Activated CD8-positive, alpha-beta memory T cell treated with anti-CD3 and anti-CD28 coated beads for 4 hours (primary cell): Measurements from ENCODE around the gene TPM4.
"Not testable (repeated sequence)": the region's sequence is repeated elsewhere in the genome, so short reads cannot be mapped to it uniquely, and the experiment has no call there.

Experiments used
- DNase-seq, 2 donors: peaks; one replicate each; pipeline ENCODE4 v3.0.0-alpha.2; 2020; ENCODE audit warnings: low read depth in 2 of 2

Gene TPM4

DNA sequence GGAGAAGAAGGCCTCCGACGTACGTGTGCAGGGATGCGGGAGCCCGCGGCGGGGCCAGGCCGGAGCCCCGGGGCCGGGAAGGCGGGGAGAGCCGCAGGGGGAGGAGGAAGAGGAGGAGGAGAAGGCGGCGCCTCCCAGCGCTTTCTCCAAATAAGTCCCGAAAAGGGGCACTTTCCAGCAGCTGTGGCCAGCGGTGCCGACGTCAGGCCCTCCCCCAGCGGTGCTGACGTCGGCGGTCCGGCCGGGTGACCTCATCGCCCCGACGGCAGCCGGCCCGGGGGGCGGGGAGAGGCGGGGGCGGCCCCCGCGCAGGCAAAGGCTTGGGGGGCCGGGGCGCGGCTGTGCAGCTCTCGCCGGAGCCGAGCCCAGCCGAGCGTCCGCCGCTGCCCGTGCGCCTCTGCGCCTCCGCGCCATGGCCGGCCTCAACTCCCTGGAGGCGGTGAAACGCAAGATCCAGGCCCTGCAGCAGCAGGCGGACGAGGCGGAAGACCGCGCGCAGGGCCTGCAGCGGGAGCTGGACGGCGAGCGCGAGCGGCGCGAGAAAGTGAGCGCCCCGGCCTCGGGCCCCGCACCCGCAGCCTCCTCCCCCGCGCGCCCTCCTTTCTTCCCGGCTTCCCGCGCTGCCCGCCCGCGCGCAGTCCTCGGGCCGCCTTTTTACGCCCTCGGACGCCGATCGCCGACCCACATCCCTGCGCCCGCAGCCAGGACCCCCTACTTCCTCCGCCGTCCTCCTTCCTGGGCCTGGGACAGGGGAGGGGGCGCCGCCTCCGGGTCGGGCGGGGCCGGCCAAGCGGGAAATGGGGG lies at the start of gene TPM4:
TSS of gene TPM4 (plus strand) at position 342 of the 804 bp plus-strand sequence. CDS start at position 413, 71 bp downstream.
- DNase-seq: peak; percentile 59 to 71

DNA sequence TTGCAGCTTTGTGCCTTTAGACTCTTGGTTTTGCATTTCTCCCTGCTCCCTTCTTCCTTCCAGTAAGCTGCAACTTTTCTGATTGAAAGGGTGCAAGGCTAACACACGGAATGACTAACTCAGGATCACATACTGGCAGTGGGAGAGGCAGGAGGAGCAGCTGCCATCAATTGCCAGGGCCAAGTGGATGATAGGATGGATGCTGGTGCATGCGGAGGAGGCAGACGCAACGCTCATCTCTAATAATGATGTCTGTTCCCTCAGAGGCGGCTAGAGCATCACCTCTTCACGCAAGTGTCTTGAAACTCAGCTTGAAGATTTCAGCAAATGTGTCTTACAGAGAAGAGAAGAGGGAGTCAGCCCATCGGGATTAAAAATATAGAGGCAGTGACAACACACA lies 49.5 kb upstream of the TPM4 start:
- no peak for DNase-seq

DNA sequence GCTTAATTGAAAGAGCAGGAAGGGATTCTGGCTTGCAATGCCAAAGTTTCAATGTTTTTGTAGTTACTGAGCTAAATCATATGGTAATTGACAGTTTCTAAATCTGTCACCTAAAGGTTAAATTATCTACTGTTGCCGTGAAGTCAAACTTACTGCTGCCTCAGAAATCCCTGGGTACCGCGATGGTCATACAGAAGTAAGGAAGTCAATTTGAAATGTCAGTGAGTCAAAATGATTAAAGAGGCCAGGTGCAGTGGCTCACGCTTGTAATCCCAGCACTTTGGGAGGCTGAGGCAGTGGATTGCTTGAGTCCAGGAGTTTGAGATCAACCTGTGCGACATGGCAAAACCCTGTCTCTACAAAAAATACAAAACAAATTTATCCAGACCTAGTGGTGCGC lies 48.8 kb upstream of the TPM4 start:
- DNase-seq: no peak

DNA sequence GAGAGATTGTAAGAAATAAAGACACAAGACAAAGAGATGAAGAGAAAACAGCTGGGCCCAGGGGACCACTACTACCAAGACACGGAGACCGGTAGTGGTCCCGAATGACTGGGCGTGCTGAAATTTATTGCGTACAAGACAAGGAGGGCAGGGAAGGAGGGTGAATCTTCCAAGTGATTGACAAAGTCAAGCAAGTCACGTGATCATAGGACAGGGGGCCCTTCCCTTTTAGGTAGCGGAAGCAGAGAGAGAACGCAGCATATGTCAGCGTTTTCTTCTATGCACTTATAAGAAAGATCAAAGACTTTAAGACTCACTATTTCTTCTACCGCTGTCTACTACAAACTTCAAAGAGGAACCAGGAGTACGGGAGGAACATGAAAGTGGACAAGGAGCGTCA lies 46.1 kb upstream of the TPM4 start:
- DNase-seq: not testable (repeated sequence)

DNA sequence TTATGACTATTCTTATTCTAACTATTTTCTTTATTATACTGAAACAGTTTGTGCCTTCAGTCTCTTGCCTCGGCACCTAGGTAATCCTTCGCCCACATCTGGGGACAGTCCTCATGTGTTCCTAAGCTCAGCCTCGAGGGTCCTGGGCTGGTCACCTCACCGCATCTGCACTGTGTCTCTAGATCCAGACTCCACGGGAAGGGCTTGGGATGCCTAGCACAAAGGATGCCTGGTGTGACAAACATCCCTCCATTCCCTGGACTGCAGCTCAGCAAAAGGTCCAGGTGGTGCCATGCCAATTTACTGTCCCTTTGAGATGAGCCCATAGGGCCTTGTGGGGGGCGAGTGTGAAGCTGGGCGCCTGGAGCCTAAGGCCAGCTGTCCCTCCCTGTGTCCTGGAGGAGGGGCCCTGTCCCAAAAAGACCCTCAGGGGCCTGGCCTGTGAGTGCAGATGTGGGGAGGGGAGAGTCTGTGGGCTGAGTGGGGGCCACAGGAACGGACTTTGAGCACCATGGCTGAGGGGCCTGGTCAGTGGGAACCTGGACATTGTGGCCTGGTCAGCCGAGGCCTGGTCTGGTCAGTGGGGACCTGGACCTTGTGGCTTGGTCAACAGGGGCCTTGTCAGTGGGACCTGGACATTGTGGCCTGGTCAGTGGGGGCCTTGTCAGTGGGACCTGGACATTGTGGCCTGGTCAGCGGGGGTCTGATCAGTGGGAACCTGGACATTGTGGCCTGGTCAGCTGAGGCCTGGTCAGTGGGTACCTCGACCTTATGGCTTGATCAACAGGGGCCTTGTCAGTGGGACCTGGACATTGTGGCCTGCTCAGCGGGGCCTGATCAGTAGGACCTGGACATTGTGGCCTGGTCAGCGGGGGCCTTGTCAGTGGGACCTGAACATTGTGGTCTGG lies 45.1 kb upstream of the TPM4 start:
- no peak for DNase-seq

DNA sequence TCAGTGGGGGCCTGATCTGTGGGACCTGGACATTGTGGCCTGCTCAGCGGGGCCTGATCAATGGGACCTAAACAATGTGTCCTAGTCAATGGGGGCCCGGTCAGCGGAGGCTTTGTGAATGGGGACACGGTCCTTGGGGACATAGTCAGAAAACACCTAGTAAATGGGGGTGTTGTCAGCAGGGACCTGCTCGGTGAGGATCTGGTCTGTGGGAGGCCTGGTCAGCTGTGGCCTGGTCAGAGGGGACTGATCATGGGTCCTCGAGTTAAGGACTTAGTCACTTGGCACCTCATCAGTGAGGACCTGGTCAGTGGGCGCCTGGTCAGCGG lies 44.5 kb upstream of the TPM4 start:
- no peak for DNase-seq

DNA sequence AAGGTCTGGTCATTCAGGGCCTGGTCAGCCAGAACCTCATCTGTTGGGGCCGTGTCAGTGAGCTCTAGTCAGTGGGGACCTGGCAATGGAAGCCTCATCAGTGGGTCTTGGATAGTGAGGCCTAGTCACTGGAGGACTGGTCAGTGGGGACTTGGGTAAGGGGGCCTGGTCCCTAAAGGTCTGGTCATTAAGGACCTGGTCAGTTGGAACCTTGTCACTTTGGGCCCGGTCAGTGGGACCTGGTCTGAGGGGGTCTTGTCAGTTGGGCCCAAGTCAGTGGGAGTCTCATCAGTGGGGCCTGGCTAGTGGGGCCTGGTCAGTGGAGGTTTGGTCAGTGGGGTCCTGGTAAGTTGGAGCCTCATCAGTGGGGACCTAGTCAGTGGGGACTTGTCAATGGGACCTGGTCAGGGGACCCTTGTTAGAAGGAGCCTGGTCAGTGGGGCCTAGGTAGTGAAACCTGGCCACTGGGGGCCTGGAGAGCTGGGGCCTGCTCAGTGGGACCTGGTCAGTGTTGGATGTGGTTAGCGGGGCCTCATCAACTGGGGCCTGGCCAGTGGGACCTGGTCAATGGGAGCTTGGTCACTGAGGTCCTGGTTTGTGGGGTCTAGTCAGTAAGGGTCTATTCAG lies 43.7 kb upstream of the TPM4 start:
- DNase-seq: no peak

DNA sequence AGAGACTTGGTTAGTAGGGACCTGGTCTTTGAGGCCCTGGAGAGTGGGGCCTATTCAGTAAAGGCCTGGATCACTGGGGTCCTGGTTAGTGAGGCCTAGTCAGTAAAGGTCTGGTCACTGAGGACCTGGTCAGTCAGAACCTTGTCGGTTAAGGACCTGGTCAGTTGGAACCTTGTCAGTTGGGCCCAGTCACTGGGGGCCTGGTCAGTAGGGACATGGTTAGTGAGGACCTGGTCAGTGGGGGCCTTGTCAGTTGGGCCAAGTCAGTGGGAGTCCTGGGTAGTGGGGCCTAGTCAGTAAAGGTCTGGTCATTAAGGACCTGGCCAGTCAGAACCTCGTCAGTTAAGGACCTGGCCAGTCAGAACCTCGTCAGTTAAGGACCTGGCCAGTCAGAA lies 43.2 kb upstream of the TPM4 start:
- no peak for DNase-seq

DNA sequence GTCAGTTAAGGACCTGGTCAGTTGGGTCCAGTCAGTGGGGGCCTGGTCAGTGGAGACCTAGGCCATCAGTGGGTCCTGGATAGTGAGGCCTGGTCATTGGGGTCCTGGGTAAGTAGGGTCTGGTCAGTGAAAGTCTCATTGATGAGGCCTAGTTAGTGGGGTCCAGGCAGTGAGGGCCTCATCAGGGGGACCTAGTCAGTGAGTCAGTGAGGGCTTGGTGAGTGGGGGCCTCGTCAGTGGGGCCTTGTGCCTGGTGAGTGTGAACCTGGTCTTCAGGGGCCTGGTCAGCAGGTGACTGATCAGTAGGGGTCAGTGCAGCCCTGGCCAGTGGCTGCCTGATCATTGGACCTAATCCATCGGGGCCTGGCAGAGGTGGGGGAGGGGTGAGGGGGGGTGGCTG lies 42.6 kb upstream of the TPM4 start:
- no peak for DNase-seq

DNA sequence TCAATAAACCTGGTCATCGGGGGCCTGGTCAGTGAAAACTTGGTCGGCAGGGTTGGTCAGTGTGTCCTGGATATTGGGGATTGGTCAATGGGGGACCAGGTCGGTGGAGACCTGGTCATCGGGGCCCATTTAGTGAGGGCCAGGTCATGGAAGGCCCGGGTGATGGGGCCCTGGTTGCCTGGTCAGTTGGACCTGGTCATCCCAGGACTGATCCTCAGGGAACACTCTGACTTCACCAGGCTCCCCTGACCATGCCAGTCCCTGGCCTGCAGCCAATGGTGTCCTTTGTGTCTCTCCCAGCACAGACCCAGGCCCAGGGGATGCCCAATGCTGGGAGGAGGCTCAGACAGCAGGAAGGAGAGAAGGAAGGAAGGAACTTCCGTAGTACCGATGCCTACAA lies 42.1 kb upstream of the TPM4 start:
- no peak for DNase-seq

DNA sequence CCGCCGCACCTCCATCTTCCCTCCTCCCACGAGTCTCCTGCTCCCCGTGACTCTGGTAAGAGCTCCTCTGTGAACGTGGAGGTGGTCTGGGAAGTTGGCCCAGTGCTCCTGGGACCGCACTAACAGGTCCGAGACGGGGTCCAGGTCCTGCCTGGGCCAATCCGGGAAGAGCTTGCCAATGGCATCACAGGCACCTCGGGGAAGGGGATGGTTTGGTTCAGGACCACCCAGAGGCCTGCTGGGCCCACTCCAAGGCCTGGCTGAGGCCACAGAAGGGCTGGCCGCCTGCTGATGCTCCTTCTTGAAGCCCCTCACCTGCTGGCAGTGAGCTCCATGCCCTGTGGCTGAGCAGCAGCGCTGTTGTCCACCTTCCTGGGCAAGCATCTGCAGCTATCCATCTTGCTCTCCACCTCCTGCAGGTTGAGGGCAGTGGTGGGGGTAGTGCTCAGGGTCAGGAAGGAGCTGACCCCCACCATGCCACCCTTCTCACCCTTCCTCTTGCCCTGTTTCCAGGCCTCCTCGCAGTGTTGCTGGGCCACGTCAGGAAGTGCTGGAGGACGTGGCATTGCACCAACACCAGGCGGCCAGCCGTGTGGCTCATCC lies 41.2 kb upstream of the TPM4 start:
- no peak for DNase-seq

DNA sequence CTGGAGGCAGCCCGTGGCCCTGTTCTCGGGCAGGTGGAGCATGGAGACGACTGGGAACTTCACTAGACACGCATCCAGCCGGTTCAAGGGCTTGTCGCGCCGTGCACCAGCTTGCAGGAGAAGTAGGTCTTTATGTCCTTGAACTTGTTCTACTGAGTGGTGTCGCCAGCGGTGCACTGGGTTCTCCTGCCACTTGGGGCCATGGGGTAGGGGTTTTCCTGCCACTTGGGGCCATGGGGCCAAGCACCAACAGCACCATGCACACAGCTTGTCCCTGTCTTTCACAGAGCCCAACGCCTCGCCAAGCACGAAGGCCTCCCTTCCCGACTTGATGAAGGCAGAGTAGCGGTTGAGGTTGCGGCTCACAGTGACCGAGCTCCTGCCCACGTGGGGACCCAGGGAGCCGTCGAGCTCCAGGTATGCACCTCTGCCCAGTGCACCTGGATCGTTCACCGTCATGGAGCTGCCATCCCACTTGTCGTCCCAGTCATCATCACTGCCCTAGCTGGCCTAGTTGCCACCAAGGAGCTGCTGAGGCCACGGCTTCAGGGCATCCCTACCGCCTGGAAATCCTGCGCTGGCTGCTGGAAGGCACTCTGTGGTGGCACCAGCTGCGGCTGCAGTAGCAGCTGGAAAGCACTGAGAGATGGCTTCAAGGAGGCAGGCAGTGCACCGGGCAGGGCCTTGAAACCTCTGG lies 40.5 kb upstream of the TPM4 start:
- DNase-seq: no peak

DNA sequence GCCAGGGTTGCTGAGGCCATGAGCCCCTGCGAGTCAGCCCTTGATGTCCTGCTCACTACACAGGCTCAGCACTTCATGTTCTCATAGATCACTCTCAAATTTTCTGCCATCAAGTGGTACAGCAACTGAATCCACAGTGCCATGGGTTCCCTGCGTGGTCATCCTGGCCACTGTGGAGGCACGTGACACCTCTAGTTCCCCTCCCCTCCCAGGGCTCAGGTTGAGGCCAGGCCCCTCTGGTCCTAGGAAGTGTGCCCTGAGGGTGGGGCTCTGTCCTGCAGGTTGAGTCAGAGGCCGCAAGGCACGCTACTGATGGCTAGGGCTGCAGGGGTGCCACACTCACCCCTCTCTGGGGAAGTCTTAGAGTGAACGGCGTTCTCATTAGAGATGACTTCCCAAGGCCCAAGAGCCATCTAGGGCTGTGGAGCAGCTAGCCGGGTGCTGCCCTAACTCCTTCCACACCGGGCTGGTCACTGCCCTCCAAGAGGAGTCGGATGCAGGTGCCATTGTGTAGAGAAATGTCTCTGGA lies 39.8 kb upstream of the TPM4 start:
- no peak for DNase-seq

DNA sequence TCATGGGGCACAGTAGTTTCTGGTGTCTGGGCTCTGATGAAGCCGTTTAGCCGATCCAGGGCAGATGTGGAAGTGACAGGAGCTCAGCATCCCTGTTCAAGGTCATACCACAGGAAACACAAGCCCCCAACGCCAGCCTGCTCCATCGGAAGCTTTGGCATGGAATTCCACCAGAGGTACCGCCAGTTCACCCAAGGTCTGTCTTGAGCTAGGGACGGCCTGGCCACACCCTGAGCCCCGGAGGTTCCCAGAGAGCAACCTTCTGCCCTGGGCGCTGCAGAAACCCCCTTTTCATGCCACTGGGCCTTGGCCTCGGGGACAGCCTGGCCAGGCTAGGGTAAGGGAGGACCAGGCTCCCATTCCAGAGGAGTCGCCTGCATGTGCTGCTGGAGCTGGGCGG lies 39.4 kb upstream of the TPM4 start:
- DNase-seq: no peak

DNA sequence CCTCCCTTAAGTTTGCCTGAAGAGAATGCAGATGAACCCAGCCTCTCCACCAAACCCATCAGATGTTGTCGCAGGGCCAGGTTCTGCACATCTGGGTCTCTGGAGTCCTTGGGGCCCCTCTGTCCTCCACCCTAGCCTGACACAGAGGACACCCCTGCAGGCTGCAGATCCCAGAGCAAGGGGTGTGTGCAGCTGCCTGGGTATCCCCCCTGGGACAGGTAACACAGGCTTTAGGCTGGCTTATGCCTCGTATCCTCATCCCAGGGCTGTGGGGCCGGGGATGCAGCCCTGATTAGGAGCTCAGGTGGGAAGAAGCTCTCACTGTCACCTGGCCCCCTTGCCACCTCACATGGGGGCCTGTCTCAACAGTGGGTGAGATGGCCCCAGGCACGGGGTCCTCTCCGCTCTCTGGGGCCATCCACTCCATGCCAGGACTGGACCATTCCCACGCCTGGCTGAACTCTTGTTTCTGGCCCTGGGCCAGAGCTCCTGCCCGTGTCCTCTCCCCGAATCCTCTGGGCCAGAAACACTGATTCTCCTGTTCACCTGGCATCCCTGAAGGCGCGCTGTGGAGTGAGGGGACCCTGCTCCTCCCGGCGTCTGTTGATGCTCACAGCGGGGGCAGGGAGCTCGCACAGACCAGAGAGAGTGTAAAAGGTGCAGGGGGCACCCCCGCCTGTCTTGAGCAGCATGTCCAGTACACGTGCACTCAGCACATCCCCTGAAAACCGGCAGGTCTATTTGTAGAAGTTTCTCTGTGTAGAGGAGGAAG lies 38.7 kb upstream of the TPM4 start:
- no peak for DNase-seq

DNA sequence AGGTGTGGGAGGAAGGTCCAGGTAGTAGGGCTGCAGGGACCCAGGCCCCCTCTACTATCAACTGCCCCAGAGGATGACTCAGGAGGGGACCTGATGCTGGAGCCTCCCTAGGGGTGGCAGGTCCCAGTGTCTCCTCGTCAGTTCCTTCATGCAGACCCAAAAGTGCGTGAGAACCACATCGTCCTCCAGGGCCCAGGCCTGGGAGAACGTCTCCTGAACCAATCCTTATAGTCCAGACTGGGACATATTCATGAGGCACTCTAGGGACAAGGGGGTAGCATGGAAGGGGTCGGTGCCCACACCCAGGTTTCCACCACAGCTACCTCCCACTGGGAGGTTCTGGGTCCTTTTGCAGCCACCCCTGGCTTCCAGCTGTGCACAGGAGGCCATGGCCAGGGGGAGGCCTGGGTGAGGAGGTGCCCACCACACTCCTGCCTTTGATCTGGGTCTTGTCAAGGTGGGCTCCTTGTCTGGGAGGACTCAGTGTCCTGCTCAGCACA lies 38.0 kb upstream of the TPM4 start:
- DNase-seq: no peak

DNA sequence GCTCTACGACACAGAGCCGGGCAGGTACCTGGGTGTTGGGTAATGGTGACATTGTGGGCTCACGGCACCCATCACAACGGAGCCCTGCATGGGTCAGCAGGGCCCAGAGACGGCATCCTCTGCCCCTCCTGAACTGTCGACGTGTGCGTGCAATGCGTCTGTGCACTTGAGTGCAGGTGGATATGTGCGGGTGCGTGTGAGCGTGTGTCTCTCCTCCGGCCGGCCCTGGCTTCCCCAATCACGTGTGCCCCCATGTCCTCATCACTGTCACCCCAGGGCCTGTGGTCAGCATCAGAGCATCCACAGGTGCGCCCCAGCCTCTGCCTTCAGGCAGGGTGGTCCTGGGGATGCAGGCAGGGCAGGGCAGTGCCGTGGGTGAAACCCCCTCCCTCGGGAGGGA lies 37.2 kb upstream of the TPM4 start:
- DNase-seq: no peak

DNA sequence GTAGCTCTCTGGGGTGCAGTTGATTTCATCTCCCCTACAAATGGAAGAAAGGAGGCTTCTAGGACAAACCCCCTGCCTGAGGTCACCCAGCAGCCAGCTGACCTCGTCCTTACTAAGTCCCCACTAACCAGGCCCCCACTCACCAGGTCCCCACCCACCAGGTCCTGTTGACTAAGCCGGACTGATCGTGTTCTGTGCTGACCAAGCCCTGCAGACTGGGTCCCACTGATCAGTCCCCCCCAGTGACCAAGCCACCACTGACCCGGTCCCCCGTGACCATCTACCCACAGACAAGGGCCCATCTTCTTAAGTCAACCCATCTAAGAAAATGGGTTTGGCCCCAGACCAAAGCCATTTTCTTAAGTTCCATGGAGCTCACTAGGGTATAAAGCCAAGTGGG lies 36.8 kb upstream of the TPM4 start:
- DNase-seq: no peak

DNA sequence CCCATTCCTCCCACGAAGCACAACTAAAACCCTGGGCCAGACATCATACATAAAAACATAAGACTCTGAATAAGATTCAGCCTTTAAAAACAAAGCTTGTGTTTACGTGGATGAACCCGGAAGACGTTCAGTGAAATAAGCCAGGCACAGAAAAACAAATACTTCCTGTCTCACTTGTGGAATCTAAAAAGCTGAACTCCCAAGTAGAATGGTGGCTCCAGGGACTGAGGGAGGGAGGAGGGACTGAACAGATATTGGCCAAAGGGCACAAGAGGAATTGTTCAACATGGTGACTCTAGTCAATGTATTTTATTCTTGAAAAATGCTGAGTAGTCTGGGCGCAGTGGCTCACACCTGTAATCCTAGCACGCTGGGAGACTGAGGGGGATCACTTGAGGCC lies 35.7 kb upstream of the TPM4 start:
- no peak for DNase-seq

DNA sequence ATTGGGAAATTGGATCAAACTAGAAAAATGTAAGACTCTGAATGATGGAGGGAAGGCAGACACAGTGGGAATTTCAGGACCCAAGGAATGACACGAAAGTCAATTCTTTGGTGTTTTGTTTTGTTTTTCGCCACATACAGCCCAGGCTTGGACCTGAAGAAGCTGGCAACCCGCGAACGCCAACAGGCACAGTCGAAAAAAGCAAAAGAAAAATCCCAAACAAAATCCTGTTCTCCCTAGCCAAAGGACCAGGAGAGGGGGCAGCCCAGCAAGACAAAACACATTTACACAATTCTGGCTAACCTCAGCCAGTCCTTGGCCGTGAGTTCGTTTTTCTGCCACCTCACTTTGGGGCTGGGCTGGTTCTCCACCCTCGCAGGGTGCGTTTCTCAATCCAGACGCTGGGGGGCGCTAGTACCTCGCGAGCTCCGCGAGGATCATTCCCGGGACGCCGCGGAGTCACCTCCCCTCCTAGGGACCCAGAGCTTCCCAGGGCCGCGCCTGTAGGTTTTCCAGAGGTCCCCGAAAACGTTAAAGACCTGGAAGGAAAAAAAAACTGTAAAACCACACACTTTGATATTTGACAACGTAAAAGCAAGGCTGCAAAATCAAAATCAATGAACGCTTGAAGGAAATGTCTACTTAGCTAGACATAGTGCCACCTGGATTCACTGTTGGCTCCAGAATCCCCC lies 34.9 kb upstream of the TPM4 start:
- peak; percentile 50 to 71 for DNase-seq
